Measurements from ENCODE around the gene NTM. TPM values are rescaled to one million over a fixed set of nuclear protein-coding genes. Genes with fewer than 3 reads are reported as not detected.

Gene NTM
- total RNA-seq, 1 experiment from 2014 or later: 16.4 TPM

GRCh38 chr11:132314911-132315455 is 944.6 kb downstream of the NTM start (continued):
- TF ChIP-seq ZNF532 (CRISPR knock-in tag; IDR thresholded peaks at IDR 0.05; ENCODE audit: borderline replicate concordance) (no peak), FOXK1 (CRISPR knock-in tag; IDR thresholded peaks at IDR 0.05) (no peak), MYBL2 (CRISPR knock-in tag; IDR thresholded peaks at IDR 0.05) (no peak), ESRRA (CRISPR knock-in tag; IDR thresholded peaks at IDR 0.05; ENCODE audit: borderline replicate concordance) (no peak), OVOL2 (CRISPR knock-in tag; IDR thresholded peaks at IDR 0.05; ENCODE audit: borderline replicate concordance) (no peak), ZNF121 (CRISPR knock-in tag; IDR thresholded peaks at IDR 0.05) (no peak), ZNF138 (CRISPR knock-in tag; conservative IDR thresholded peaks at IDR 0.05) (no peak), ZNF416 (CRISPR knock-in tag; IDR thresholded peaks at IDR 0.05) (no peak)
- TF ChIP-seq, protein P1, sequence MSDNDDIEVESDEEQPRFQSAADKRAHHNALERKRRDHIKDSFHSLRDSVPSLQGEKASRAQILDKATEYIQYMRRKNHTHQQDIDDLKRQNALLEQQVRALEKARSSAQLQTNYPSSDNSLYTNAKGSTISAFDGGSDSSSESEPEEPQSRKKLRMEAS (CRISPR knock-in tag; IDR thresholded peaks at IDR 0.05): no peak

GRCh38 chr11:132315696-132316095 is 945.3 kb downstream of the NTM start:
- peaks cover 22% of the 10 kb centered on the region for H3K4me1 Mint-ChIP-seq
- H3K9me3 Mint-ChIP-seq: peaks cover 12% of the 10 kb centered on the region
- DNase-seq (ENCODE audit: low spot score) (no peak), ATAC-seq (no peak)
- TF ChIP-seq, protein P2, sequence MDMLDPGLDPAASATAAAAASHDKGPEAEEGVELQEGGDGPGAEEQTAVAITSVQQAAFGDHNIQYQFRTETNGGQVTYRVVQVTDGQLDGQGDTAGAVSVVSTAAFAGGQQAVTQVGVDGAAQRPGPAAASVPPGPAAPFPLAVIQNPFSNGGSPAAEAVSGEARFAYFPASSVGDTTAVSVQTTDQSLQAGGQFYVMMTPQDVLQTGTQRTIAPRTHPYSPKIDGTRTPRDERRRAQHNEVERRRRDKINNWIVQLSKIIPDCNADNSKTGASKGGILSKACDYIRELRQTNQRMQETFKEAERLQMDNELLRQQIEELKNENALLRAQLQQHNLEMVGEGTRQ (CRISPR knock-in tag; IDR thresholded peaks at IDR 0.05): no peak
- TF ChIP-seq ZNF281 (CRISPR knock-in tag; IDR thresholded peaks at IDR 0.05): no peak
- no peak for TF ChIP-seq ZMAT4 (CRISPR knock-in tag; IDR thresholded peaks at IDR 0.05)
- TF ChIP-seq RELA (CRISPR knock-in tag; IDR thresholded peaks at IDR 0.05; ENCODE audit: borderline replicate concordance): no peak
- no peak for TF ChIP-seq FOXK1 (CRISPR knock-in tag; IDR thresholded peaks at IDR 0.05)
- no peak for TF ChIP-seq ZNF263 (CRISPR knock-in tag; IDR thresholded peaks at IDR 0.05; ENCODE audit: low read depth)
- TF ChIP-seq, protein P3, sequence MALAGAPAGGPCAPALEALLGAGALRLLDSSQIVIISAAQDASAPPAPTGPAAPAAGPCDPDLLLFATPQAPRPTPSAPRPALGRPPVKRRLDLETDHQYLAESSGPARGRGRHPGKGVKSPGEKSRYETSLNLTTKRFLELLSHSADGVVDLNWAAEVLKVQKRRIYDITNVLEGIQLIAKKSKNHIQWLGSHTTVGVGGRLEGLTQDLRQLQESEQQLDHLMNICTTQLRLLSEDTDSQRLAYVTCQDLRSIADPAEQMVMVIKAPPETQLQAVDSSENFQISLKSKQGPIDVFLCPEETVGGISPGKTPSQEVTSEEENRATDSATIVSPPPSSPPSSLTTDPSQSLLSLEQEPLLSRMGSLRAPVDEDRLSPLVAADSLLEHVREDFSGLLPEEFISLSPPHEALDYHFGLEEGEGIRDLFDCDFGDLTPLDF (CRISPR knock-in tag; IDR thresholded peaks at IDR 0.05): no peak
- TF ChIP-seq, protein P4, sequence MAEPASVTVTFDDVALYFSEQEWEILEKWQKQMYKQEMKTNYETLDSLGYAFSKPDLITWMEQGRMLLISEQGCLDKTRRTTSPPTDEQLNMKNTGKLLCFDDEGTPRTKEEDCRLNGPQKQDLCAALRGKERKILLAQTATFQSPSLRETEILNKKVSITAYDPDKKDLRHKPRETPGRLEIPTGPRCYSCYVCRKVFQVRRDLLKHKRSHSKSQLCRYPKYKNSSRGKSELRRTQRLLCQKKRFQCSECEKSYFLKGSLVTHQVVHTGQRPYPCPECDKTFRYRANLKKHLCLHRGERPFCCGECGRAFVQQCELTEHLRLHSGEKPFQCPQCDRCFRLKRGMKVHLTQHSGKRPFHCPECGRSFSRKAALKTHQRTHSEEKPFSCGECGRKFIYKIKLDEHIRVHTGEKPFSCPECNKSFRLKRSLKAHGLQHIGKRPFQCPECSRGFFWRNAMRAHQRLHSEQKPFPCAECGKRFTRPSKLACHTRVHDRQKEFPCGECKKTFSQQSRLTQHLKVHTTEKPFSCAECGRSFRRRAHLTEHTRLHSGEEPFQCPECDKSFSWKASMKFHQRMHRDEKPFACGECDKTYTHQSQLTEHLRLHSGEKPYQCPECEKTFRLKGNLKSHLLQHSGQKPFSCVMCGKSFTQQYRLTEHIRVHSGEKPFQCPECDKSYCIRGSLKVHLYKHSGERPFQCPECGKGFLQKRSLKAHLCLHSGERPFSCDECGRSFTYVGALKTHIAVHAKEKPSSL (CRISPR knock-in tag; conservative IDR thresholded peaks at IDR 0.05): no peak
- no peak for TF ChIP-seq ZNF423 (CRISPR knock-in tag; IDR thresholded peaks at IDR 0.05)
- no peak overlapping the region for H3K4me3 Mint-ChIP-seq
- peaks cover 17% of the 10 kb centered on the region for H3K36me3 Mint-ChIP-seq
- no peak overlapping the region for H3K27ac Mint-ChIP-seq
- ChIA-PET CTCF (no interaction called here), POLR2A (no interaction called here)
- no peaks in the 10 kb centered on the region; the same call in 1 of the 2 replicates for H3K27me3 Mint-ChIP-seq (ENCODE audit: low read depth)
